GF-D8 (cell line): Measurements from ENCODE around the gene EIF5B.

Experiments used
- DNase-seq: peaks from one replicate; lab custom pipeline; 2025; lab: John Stamatoyannopoulos, UW

EIF5B gene

DNA sequence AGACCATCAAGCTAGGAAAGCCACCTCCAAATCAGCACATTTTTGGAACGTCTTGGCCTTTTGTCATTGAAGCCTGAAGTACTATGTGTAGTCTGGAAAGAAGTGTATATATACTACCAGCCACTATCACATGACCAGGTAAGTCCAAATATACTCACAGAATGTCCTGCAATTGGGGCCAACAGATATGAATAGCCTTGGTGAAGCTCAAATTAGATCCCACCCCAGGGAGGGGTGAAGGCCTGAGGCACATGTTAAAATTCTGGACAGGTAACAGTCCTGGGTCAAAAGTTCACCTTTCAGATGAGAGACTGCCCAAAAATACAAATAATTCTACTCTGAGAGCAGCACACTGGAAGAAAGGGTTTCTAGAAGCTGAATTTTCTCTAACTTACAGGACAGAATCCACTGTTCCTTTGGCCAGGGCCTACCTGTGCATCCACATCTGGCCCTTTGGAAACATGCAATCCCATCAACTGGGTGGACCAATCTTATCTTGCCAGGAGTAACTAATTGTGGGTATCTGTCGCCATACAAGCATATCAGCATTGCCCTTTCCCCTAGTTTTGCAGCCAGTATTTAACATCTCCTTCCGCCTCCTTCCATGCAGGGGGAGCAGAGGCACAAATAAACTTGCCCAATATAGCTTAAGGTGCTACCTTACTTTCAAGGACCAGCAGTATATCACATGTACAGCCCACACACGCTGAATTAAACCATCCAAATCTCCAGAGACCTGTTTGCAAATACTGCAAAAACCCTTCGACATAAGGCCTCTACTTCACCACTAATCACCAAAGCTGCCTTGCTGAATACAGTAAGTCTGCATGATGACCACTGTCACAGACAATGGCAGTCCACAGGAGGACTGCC lies 67.8 kb downstream of the EIF5B start:
- DNase-seq: no peak

DNA sequence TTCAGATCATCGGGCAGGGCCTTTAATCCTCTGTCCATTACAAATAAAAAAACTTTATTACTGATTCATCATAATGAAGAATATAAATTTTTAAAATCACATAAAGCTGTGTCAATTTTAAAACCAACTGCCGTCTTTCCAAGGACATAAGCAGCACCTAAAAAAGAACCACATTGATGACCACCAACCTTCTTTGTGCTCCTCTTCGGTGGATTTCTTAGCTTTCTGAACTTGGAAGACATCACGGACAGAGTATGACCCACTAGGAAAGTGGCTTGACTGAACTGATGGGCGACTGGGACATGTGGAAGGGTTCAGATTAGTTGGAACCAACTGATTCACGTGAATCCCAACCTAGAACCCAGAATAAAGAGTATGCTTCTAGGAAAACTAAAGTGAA lies 68.9 kb downstream of the EIF5B start:
- no peak for DNase-seq

DNA sequence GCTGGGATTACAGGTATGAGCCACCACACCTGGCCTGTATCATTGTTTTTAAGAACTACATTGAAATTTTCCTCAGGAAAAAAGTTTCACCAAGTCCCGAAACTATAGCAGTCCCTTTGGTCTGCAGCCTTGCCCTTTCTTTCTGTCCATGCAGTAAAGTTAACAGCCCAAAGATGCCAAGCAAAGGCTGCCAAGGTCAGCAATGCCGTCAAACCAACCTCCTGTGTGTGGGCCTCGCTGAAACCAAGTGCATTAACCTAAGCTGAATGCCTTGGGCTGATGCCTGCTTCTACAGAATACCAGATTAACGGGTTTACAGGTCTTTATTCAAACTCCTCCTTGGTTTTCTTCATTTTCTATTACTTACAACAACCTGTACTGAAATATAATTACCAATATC lies 73.1 kb downstream of the EIF5B start:
- DNase-seq: no peak

DNA sequence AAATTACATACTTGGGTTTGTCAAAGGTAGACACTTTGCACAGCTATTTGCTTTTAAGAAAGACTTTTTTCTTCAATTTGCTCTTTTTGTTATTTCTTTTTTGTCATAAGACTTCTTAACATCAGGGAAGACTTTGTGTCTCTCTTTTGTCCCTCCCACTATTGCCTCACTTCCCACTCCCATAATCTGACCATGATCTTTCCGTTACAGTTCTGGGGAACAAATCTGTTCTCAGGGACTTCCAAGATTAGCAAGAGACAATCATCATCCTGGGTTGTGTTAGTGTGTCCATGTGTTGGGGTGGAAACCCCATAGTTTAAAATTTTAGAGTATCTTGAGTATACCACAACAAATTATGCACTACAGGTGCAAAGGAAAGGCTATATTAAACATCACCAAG lies 77.4 kb downstream of the EIF5B start:
- peak; percentile 26 for DNase-seq

DNA sequence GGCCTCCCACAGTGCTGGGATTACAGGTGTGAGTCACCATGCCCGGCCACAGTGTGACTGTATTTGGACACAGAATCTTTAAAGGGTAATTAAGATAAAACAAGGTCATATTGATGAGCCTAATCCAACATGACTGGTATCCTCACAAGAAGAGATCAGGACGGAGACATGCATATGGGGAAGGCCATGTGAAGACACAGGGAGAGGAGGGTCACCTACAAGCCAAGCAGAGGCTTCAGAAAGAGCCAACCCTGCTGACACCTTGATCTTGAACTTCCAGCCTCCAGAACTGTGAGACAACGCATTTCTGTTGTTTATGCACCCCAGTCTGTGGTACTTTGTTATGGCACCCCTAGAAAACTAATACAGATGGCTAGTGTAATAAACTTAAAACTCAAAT lies 80.2 kb downstream of the EIF5B start:
- DNase-seq: no peak

DNA sequence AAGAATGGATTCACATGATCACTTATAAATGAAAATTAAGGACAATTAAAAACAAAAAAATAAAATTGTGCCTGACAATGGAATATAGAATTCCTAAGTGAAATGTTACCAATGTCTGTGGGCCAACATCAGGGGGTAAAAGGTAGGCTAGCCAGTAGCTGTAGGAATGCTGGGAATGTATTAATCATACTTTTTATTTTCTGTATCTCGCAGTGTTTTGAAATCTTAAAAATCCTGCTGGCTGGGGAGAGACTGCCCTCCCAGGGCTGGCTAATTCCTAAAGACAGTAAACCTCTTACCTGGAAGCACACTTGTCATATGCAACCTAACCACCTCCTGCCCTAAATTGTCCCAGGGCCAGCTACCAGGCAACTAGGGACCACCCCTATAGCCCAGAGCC lies 82.8 kb downstream of the EIF5B start:
- DNase-seq: no peak

DNA sequence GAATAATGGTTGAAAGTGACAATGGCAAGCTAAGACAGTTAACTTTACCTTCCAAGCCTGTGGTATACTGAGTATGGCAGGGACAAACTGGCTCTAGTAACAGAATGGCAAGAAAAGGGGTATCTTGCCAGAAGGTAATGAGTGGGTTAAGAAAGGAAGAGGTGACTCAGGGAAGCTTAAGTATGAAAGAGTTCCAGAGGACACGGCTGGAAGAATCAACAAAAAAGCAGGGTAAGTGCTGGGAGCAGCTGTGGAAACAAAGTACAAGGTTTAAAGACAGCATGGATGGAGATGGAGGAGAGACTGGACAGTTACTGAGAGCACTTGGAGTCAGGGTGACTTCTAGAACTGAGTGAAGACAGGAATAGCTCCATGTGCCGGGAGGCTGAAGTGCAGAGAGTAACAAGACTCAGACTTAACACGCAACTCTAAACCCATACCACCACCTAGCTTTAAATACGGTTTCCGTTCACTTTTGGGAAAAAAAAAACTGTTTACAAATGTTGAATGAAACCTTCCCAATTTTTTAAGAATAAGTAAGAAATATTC lies 83.6 kb downstream of the EIF5B start:
- DNase-seq: no peak

DNA sequence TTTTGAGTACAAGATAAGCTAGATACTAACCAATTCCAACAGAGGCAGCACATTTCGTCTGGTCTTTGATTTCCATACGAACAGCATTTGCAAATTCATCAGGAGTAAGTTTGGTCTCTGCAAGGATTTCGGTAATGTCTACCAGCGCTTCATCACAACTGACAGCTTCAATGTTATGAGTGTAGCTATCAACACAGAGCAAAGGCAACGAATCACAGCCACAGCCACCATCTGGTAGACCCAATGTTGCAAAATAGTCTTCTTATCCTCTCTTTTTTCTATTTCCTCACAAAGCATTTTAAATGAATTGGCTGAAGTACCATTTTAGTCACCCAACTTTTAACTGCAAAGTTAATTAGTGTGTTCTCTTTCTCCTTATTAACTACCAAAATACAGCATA lies 84.3 kb downstream of the EIF5B start:
- no peak for DNase-seq

DNA sequence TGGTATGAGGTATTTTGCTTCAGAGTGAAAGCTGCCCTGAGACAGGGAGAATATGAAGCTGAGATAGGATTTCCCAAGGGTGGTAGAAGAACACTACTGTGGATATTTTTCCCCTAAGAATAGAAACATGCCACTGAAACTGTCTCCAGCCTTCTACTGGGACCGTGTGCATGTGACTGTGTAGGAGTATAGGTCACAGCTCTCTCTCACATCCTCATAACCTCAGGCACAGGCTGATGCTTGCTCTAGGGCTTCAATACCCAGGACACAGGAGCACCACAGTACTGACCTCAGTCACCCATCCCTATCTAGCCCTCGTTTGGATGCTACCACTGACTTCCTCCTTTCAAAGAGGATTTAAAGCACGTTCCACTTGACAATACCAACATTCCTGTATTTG lies 85.4 kb downstream of the EIF5B start:
- DNase-seq: no peak

DNA sequence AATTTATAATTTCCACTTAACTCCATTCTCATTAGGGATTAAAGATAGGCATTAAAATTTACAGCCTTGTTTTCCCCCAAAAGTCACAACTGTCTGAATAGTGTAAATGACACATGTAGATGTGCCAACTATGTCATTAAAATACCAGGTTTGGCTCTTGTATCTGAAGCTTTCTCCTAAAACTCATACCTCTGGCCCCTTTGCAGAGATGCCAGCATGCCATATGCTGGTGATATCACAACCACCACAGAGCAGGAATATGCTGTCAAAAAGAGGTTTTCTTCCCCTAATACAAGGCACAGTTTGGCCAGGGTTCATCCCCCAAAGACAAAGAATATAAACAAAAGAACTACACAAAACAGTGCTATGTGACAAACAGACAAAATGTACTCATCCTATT lies 87.2 kb downstream of the EIF5B start:
- no peak for DNase-seq

DNA sequence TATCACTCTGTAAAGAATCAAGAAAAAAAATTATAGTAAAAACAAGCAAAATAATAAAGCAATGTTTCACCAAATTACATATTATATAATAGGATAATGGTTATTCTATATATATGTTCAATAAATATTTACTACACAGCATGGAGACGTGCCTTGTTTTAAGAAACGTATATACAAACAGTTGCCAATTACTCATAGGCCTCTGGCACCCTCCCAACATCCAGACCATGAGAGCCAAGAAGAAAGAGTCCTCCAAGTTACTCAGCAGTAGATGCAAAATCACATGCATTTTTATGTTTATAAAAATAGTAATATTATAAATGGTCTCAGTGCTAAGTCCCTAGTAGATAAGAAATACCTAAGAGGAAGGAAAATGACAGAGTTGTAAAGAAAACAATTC lies 87.8 kb downstream of the EIF5B start:
- DNase-seq: no peak

DNA sequence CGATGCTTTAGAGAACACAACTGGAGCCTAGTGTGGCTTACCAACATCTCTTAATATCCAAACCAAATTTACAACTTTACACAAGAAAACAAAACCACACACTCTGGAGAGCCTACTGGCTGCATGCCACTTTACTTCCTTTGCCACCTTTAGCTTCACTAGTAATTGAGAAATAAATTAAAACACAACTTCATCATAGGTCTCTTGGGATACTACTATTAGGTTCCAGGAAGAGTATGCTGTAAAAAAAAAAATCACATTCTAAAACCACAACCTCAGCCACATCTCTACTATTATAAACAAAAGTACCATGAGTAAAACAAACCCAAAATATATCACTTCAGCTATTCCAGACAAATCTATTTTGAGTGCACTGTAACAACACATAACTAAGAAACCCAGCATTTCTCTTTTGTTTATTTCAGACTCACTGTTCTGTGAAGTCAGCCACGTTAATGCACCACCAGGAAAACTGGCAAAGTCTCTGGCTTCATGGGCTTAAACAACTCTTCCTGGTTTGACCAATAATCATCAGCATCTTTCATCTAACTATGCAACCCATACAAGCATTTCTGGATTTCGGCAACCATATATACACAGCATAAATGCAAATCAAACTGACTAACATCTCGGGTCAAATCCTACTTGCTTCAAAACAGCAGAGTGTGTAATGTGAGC lies 93.6 kb downstream of the EIF5B start:
- DNase-seq: no peak

DNA sequence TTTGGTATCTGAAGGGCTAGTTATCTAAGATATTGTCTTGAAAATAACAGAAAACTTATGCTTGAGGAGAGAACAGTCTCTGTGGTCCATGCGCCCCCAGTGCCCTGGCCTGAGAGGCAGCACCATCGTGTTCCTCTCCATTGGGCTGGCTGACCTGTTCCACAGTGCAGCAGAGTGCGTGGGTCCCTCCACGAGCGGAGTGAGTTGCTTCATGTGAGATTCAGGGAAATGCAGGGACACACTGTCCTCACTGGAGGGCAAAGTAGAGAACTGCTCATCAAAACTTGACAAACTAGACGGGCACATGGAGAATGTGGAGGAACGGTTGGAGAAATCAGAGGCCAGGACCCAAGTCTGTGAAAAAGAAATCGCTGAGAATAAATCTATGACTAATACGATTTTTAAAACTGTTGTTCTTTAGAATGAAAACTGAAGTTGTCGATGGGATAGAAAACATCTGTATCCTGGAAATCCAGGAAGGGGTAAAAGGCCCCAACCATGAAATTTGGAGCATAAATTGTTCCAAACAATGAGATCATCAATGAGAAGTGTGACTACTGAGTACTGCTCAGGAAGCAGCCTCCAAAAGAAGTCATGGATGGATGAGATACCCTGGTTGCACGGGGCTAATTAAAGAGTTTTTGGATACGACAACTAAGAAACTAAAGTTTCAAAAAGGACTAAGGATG lies 94.5 kb downstream of the EIF5B start:
- DNase-seq: no peak

DNA sequence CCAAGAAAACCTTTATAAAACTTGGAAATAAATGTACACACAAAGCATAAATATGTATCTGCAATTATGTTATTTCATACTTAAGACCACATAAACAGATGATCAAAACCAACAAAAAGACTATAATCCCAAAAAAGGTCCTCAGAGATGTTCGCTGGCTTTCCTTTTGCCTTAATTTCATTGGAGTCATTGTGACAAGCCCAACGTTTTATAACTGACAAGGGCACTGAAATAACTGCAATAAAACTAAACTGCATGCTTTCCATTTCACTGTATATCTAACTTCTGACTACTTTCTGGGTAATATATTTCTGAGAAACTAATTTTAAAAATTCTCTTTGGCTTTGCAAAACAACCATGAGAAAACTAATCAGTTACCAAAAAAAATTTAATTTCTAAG lies 96.2 kb downstream of the EIF5B start:
- DNase-seq: no peak

DNA sequence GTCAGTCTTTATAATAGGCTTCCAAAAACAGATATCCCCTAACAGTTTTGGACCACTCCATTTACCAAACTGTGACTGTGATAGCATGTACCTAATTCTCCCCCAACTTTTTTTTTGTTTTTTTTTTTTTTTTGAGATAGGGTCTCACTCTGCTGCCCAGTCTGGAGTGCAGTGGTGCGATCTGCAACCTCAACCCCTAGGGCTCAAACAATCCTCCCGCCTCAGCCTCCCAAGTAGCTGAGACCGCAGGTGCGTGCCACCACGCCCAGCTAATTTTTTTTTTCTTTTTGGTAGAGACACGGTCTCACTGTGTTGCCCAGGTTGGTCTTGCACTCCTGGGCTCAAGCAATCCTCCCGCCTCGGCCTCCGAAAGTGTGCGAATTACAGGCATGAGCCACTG lies 99.7 kb downstream of the EIF5B start:
- DNase-seq: no peak

DNA sequence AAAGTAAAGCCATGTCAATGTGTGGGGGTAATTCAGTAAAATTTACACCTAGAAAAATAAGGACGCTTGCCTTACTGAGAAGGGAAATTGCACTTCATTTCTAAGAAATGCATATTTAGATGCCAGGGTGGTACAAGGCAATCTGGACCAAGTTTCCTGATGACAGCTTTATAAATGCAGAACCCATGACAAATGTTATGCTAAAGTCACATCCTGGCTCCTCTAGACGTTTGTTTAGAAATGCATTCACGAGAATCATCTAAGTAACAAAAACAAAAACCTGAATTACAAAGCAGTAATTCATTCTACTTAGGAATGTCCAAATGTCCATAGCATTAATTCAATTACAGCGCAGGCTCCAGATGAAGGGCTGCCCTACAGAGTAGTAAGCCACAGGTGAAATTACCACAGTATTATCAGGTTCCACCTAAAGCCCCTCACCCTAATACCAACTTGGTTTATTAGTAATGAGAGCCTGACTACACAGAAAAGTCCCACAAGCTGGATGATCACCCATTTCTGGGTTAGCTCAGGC lies 102.8 kb downstream of the EIF5B start:
- no peak for DNase-seq

DNA sequence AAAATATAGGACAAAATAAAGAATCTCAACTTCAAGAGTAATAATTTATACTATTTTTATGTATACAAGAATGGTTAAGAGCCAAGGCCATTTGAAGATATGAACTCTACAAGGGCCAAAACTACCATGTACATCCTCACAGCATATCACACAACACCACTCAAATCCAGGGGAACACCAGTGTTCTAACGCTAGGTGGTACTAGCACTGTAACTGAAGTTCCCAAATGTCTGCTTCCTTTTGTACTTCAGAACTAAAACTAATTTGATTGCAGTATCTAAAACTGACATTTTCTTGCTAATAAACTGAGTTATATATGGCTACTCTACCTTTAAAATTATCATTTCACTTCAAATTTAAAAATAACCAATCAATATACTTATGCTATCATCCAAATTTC lies 105.6 kb downstream of the EIF5B start:
- DNase-seq: no peak

DNA sequence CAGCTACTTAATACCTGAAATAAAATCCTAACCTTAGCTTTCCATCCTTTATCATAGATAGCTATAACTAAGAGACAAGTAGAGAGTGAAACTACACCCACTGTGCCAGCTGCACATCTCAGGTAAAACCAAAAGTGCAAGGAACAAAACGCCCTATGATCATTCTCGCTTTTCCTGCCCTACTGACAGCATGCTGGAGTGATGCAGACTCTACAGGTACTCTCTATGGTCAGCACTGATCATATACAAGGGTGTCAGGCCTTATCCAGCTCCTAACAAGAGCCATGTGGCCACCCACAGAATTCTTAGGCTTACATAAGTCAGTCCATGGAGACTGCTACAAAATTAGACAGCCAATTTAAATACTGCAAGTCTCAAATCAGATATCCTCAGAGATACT lies 107.0 kb downstream of the EIF5B start:
- no peak for DNase-seq

DNA sequence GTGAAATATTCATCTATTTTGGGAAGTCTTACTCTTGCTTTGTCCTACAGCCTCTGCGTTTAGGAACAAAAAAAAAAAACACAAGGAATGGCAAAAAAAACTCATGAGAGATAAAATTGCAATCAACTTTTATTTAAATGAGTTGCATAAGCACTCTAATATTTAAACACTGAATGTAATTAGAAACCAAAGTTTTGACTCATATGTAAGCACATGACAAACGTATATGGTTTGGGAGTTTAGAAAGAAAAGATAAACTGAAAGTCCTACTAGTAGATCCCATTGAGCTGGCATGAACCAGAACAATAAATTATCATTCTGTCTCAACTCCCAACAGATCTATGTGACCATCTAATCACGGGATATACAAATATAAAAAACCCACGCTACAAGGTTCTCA lies 107.9 kb downstream of the EIF5B start:
- no peak for DNase-seq

DNA sequence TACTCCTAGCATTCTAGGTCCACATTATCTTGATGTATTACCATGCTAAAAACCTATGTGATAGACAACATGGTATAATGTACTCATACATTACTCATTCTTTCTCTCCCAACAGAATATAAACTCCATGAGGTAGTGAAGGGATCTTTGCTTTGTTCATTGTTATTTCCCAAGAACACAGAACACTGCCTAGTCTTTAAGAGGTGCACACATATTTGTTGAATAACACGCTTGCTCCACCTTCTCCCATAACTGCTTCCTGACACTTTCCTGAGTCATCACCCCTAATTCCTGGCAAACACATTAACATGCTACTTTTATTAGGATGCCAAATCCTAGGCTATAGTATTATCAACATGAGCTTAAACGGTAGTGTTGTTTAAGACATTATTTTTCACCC lies 111.4 kb downstream of the EIF5B start:
- no peak for DNase-seq

DNA sequence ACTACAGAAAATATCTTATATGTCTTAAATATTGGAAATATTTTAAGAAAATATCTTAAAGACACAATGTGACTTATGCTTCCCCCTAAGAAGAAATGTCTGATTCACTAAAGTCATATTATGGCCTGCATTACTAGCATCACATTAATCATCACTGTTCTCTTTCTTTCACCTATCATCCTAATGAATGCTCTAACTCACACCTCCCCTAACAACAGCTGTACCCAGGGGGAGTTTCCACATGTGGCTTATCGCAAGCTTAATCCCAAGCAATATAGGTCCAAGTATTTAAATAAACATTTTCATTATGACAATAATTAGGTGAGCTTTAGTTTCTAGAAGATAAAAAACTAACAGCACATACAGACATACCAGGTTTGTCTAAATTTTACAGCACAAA lies 113.0 kb downstream of the EIF5B start:
- no peak for DNase-seq
